Thymus (tissue), 11 donors: ENCODE measurements around the gene TET2. TPM values are rescaled to one million over a fixed set of nuclear protein-coding genes. Genes with fewer than 3 reads are reported as not detected.

Experiments
- DNase-seq, 9 donors: peaks; one replicate each; pipeline ENCODE4 v3.0.0-alpha.2; 2013; ENCODE audit warnings: low spot score in 9 of 9, low read depth in 6 of 9, missing footprints in 1 of 9
- H3K27ac ChIP-seq, 2 donors: one replicate each; pipeline ENCODE4 v1.5.1; 2013; ENCODE audit warnings: control low read depth in 1 of 2, low read depth in 1 of 2, low read length in 1 of 2, mild to moderate bottlenecking in 1 of 2, moderate library complexity in 1 of 2
- H3K27me3 ChIP-seq, 2 donors: one replicate each; pipeline ENCODE4 v1.5.1; 2013; ENCODE audit warnings: low read length in 1 of 2; ENCODE audit not compliant: control insufficient read depth in 2 of 2, insufficient read depth in 1 of 2
- H3K36me3 ChIP-seq, 2 donors: one replicate each; pipeline ENCODE4 v1.5.1; 2013; ENCODE audit warnings: low read length in 1 of 2, mild to moderate bottlenecking in 1 of 2, moderate library complexity in 1 of 2; ENCODE audit not compliant: control insufficient read depth in 2 of 2, insufficient read depth in 2 of 2
- H3K4me1 ChIP-seq, 2 donors: one replicate each; pipeline ENCODE4 v1.5.1; 2013; ENCODE audit warnings: low read length in 2 of 2; ENCODE audit not compliant: control insufficient read depth in 2 of 2, insufficient read depth in 2 of 2
- H3K4me3 ChIP-seq, 2 donors: one replicate each; pipeline ENCODE4 v1.5.1; 2013; ENCODE audit warnings: low read length in 2 of 2, control low read depth in 1 of 2, mild to moderate bottlenecking in 1 of 2
- H3K9me3 ChIP-seq, 2 donors: one replicate each; pipeline ENCODE4 v1.5.1; 2013; ENCODE audit warnings: low read length in 1 of 2, mild to moderate bottlenecking in 1 of 2; ENCODE audit not compliant: control insufficient read depth in 2 of 2, insufficient read depth in 1 of 2
- WGBS: extraction: QIAGEN DNeasy Blood & Tissue Kit; methylation state at CpG from one replicate; pipeline ENCODE4 v1.1.7; 2013; 5-methylcytosine and 5-hydroxymethylcytosine counted together
- polyA plus RNA-seq: library from polyadenylated mRNA; stranded (reverse); fragments of 200-250 nt; gene quantifications from one replicate; pipeline ENCODE4 v1.2.3, GENCODE V29; 2013
- total RNA-seq: library from RNA; stranded (reverse); fragments of 120-200 nt; gene quantifications from one replicate; pipeline ENCODE4 v1.2.4, GENCODE V29; 2013
- donor health status: healthy.

TET2 gene
- total and polyA plus RNA-seq, 2 donors = 6.5 to 17.1 TPM

DNA sequence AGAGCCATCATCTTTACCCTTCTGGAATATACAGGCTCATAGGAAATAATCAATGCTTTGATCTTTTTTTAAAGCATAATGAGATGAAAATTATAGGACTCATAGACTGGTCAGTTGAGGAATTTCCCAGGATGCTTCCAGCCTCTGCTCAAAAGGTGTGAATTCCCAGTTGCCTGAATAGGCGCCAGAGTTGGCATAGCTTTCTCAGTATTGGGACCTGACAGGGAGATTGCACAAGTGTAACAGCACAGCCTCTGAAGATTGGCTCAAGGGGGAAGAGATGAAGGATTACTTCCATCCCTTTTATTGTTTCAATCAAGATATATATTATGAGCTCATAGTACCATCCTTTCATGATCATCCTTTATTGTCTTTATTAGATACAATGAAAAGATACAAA lies 17.9 kb downstream of the TET2 start:
- Histone ChIP-seq H3K4me3 (no peak overlapping the region), H3K27me3 (no peaks in the 10 kb centered on the region), H3K36me3 (no peaks in the 10 kb centered on the region), H3K4me1 (no peaks in the 10 kb centered on the region), H3K9me3 (no peaks in the 10 kb centered on the region), H3K27ac (no peak overlapping the region)
- no peak for DNase-seq
- 100% methylated on average over 1 of the region's 1 CpG for WGBS

DNA sequence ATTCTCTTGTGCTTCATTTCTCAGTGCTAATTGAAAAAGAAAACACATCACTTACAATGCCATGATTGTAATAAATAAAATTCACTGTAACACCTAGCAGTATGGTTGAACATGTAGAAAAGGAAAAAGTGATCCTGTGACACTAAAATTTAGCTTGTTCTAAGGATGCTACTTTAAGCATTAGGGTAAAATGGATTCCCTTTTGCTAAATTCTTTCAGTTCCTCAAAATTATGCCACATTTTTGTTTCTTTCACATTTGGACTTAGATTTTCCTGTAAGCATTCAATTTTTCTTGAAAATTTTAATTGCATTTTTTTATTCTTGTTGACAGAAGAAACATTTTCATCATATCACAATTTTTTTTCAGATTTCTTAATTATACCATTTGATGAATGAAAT lies 19.4 kb downstream of the TET2 start:
- H3K27me3 ChIP-seq = no peaks in the 10 kb centered on the region
- H3K27ac ChIP-seq = no peak overlapping the region
- no peaks in the 10 kb centered on the region for H3K9me3 ChIP-seq
- no peak overlapping the region for H3K4me3 ChIP-seq
- no peaks in the 10 kb centered on the region for H3K36me3 ChIP-seq
- DNase-seq = no peak
- H3K4me1 ChIP-seq = no peaks in the 10 kb centered on the region

DNA sequence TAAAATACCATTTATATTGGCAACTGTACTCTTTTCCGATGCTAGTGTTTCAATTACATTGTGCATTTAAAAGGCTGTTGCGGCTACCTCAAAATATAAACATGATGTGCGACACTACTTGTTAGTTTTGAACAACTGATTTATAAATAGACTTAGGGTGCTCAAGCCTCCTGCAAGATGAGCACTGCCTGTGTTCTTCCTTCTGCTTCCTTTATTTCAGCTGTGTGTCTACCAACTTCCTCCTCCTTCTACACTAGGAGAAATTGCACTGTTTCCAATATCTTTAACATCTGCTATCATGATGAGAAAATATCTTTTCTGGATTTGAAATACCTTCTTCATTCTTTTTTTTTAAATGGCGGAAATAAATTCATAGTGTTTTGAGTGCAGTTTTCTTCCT lies 24.0 kb downstream of the TET2 start:
- Histone ChIP-seq H3K27me3 (no peaks in the 10 kb centered on the region), H3K27ac (no peak overlapping the region), H3K36me3 (no peaks in the 10 kb centered on the region), H3K4me3 (no peak overlapping the region), H3K4me1 (no peaks in the 10 kb centered on the region), H3K9me3 (no peaks in the 10 kb centered on the region)
- no peak for DNase-seq
- 83% methylated on average over 4 of the region's 4 CpGs for WGBS

DNA sequence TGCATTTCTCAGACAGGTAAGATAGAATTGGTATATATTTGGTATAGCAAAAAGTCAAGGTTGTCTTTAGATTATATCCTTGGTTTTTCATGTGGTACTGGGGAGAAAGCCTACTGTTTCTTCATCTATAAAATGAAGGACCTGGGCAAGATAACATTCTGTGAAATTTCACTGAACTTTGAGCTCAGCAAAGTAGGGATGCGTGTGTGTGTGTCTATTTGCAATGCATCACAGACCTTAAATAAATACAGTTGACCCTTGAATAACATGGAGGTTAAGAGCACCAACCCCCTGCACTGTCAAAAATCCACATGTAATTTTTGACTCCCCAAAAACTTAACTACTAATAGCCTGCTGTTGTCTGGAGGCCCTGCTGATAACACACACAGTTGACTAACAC lies 25.2 kb downstream of the TET2 start:
- no peaks in the 10 kb centered on the region for H3K9me3 ChIP-seq
- WGBS = 100% methylated on average over 1 of the region's 1 CpG
- H3K4me3 ChIP-seq = no peak overlapping the region
- H3K27ac ChIP-seq = no peak overlapping the region
- no peaks in the 10 kb centered on the region for H3K36me3 ChIP-seq
- no peaks in the 10 kb centered on the region for H3K27me3 ChIP-seq
- no peaks in the 10 kb centered on the region for H3K4me1 ChIP-seq
- no peak for DNase-seq

DNA sequence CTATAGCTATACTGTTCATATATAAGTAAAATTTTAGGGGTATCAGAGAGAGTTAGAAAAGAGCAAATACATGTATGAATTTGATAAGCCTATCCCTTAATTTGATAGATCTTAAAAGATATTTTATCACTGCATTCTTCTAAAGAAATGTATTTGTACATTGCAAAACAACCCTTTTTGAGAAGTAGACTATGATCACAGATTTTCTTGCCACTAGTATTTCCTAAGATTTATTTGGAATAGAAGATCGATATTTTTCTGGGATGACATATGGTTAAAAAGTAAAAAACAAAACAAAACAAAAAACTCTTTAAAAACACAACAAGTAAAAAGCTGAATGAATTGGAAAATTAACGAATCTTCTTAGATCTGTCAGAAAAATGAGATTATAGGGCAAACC lies 27.4 kb downstream of the TET2 start:
- 99% methylated on average over 2 of the region's 2 CpGs for WGBS
- no peaks in the 10 kb centered on the region for H3K36me3 ChIP-seq
- no peaks in the 10 kb centered on the region for H3K4me1 ChIP-seq
- H3K9me3 ChIP-seq = no peaks in the 10 kb centered on the region
- H3K27me3 ChIP-seq = no peaks in the 10 kb centered on the region
- no peak for DNase-seq
- H3K27ac ChIP-seq = no peak overlapping the region
- H3K4me3 ChIP-seq = no peak overlapping the region

DNA sequence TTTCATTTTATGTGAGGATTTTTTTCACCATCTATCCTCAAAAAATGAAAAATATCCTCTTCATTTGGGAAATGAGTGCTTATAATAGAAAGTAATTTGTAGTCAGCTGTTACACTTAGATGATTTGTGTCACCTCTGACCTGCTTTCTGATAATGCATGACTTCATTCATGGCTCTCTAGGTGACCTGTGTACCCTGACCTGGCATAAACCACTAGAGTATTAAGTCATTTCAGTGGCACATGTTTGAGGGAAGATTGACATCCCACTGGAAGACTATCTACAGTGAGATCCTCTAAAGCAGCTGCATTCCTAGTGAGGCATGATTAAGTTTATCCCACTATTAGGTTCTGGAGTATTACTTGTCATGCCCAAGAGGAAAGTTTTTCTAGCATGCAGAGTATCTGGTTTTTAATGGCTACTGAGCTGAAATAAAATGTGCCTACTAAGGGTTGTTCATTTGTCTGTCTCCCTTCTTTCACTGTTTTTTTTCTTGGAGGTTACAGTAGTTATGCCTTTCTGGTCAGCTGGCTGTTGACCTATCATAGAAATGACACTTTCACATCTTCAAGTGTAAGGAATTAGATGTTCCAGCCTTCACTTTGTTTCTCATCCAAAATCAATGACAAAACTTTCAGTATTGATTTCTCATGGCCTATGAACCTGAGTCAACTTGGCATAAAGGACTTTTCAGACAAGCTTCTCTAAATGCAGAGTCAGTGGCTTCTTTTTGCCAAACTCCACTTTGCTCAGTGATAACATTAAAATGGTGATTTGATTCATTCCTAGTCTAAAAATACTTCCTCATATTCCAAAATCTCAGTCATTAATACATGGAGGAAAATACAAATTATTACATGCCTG lies 33.1 kb downstream of the TET2 start:
- DNase-seq = no peak
- Histone ChIP-seq H3K4me1 (peaks cover 0 to 4% of the 10 kb centered on the region in 2 donors), H3K36me3 (no peaks in the 10 kb centered on the region), H3K9me3 (no peaks in the 10 kb centered on the region), H3K27ac (no peak overlapping the region), H3K4me3 (no peak overlapping the region), H3K27me3 (no peaks in the 10 kb centered on the region)

DNA sequence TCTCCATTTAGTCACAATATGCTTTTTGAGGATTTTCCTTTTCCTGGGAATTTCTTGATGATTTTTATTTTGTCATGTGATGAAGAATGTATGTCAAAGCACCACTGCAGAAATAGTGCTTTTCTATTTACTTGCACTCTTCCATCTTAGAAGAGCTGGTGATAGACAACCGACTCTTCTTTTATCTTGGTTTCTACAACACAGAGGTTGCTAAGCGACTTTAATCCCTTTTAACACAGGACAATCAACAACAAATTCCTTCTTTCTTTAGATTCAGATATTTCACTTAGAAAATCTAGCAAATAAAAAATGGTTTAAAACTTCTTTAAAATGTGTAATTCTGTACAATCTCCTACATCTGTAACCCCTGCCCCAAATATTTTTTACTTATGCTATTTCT lies 34.6 kb downstream of the TET2 start:
- H3K27ac ChIP-seq = no peak overlapping the region
- no peaks in the 10 kb centered on the region for H3K36me3 ChIP-seq
- 93% methylated on average over 2 of the region's 2 CpGs for WGBS
- no peaks in the 10 kb centered on the region for H3K27me3 ChIP-seq
- DNase-seq = no peak
- H3K4me3 ChIP-seq = no peak overlapping the region
- H3K4me1 ChIP-seq = peaks cover 0 to 4% of the 10 kb centered on the region in 2 donors
- no peaks in the 10 kb centered on the region for H3K9me3 ChIP-seq

DNA sequence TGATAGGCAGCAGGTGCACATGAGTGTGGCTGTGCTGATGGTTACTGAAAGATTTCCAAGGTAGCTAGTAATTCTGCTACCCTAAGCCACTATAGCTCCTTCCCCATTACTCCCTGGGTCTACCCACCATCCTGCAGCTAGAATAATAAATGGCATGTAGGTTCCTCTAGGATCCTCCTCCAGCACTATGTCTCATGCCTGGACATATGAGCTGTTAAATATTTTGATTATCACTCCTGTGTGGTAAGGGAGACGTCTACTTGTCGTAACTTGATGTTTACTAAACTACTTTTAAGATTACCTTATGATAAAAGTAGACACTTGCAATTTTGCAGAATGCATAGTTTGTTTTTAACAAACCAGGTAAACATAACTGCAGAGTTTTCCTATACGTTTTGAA lies 35.5 kb downstream of the TET2 start:
- Histone ChIP-seq H3K4me3 (no peak overlapping the region), H3K9me3 (no peaks in the 10 kb centered on the region), H3K4me1 (peaks cover 0 to 4% of the 10 kb centered on the region in 2 donors), H3K36me3 (no peaks in the 10 kb centered on the region), H3K27ac (no peak overlapping the region), H3K27me3 (no peaks in the 10 kb centered on the region)
- DNase-seq = no peak
- 96% methylated on average over 3 of the region's 3 CpGs for WGBS

DNA sequence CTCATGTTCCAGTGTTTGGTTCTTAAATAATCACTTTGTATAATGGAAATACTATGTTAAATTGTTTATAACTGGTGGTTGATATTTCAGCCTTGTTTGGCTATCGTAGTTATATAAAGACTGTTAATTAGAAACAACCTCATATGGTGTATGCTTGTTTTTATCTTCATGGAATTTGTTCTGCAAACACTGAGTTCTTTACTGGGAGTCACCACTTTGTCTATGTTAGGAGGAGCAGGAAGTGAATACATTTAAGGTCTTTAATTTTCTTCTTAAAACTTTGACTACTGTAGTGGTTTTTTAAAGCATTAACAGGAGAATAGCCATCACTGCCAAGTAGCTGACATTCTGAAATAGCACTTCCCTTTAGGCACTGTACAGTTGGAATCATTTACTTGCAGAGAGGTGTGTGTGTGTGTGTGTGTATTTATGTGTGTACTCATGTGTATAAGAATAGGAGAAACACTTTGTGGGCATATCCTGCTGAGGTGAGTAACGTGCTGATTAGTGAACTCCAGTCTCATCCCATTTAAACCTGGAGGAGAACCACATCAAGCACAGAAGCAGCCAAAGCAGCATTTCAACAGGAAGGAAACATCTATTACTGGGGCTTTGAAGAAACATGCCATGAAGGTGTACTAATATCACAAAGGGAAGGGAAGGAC lies 37.8 kb downstream of the TET2 start:
- DNase-seq = peak in 2 of 9 donors; percentile 9 to 23
- Histone ChIP-seq H3K36me3 (no peaks in the 10 kb centered on the region), H3K27me3 (no peaks in the 10 kb centered on the region), H3K4me1 (peaks cover 0 to 4% of the 10 kb centered on the region in 2 donors), H3K9me3 (no peaks in the 10 kb centered on the region), H3K27ac (no peak overlapping the region), H3K4me3 (no peak overlapping the region)
- 52% methylated on average over 2 of the region's 2 CpGs for WGBS
